GM12892 (cell line): ENCODE data around the gene SLC4A5.
"Not testable (repeated sequence)": the region's sequence is repeated elsewhere in the genome, so short reads cannot be mapped to it uniquely, and the experiment has no call there.

Experiments used
- DNase-seq: peaks from one replicate; pipeline ENCODE4 v3.0.0; 2011; ENCODE audit not compliant: insufficient read length
- FAIRE-seq: peaks from 2 replicates; lab custom pipeline; 2011; peaks lifted over from hg19 to GRCh38; lab: Jason Lieb, UNC
- POLR2A ChIP-seq: IDR thresholded peaks from 2 replicates; pipeline ENCODE4 v1.6.1; 2011; ENCODE audit warnings: low read depth, low read length, control low read depth
- POLR2AphosphoS5 ChIP-seq: IDR thresholded peaks from 2 replicates; pipeline ENCODE4 v1.6.1; 2011; ENCODE audit warnings: low read depth, low read length, control low read depth
- TAF1 ChIP-seq: IDR thresholded peaks from 2 replicates; pipeline ENCODE4 v1.6.1; 2011; ENCODE audit warnings: low read depth, mild to moderate bottlenecking, control low read depth, low read length, borderline replicate concordance

SLC4A5 gene

DNA sequence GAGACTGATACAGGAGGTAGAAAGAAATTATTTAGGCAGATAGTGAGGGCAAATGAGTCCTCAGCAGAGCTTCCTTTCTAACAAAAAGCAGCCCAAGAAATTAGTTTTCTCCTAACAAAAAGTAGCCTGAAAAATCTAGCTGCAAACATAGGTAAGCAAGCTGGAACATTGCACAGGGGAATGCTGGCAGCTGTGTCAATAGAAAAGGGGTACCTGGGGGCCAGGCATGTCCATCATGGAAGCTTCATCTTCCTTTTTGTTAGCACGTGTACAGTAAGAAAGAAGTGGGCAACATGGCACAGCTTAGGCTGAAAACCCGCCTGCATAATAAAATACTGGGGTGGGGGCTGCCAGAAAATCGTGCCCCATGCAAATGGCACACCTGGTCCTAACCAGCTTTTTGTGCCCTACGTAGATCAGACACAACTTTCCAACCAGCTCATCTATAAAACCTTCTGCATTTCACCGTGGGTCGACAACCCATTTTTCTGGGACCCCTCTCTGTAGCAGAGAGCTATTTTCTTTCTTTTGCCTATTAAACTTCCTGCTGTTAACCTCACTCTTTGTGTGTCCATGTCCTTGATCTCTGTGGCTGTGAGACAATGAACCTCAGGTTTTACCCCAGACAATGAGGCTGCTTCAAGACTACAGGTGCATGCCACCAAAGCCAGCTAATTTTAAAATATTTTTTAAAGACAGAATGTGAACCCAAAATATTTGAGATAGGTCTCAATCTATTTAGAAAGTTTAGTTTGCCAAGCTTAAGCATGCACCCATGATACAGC is 151.4 kb downstream of the SLC4A5 start:
- TF ChIP-seq TAF1 (no peak), POLR2A (no peak), POLR2AphosphoS5 (no peak)
- FAIRE-seq = no peak
- no peak for DNase-seq

DNA sequence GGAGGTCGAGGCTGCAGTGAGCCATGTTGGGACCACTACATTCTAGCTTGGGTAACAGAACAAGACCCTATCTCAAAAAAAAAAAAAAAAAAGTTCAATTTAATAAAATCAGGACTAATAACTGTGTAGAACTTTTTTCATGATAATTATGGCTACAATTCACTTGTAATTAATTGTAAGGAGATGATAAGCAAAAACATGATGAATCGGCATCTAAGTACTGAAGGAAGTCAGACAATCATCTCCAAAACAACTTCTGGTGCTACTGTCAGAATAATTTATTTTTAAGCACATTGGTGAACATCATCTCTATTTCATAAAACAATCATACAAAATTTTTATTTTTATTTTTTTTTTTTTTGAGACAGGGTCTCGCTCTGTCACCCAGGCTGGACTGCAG is 154.5 kb downstream of the SLC4A5 start:
- TF ChIP-seq TAF1 (no peak), POLR2A (no peak), POLR2AphosphoS5 (no peak)
- DNase-seq (no peak), FAIRE-seq (no peak)

DNA sequence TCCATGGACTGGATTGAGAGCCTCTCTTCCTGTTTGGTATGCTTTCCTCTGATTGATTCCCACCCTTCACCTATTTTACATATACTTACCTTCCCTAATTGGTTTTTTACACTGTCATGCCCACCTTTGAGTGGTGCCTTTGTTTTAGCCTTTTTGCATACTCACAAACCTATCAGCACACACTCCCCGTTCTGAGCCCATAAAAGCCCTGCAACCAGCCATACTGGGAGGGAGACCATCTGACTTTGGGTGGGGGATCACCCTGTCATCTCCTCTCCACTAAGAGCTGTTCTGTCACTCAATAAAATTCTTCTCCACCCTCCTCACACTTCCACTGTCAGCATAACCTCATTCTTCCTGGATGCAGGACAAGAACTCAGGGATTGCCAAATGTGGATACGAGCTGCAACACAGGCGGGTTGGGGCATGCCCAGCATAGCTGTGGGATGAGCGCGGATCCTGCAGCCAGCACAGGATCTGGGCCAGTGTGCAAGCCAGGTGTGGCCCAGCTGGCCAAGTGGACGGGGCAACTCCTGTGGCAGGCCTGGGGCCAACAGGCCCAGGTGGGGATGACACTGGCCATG is 155.1 kb downstream of the SLC4A5 start:
- FAIRE-seq = no peak

DNA sequence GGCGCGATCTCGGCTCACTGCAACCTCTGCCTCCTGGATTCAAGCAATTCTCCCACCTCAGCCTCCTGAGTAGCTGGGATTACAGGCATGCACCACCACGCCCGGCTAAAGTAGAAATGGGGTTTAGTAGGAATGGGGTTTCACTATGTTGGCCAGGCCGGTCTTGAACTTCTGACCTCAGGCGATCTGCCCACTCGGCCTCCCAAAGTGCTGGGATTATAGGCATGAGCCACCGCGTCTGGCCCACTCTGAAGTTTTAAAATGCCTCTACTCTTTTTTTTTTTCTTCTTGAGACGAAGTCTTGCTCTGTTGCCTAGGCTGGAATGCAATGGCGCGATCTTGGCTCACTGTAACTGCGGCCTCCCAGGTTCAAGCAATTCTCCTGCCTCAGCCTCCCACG is 156.5 kb downstream of the SLC4A5 start:
- FAIRE-seq, DNase-seq: not testable (repeated sequence)

More for the DNA sequence above, 155.1 kb downstream of the SLC4A5 start:
- TF ChIP-seq POLR2A (no peak), TAF1 (no peak), POLR2AphosphoS5 (no peak)
- DNase-seq = no peak

DNA sequence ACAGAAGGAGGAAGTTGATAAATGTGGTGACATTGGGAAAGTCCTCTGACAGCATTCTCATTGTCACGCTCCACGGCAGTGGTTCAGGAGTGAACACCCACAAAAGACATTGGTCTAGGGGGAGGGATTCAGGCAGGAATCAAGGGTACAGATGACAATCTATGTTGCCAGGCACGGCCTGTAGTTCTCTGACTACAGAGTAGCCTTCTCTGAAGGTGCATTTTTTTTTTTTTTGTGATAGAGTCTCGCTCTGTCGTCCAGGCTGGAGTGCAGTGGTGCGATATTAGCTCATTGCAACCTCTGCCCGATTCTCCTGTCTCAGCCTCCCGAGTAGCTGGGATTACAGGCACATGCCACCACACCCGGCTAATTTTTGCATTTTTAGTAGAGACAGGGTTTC is 157.2 kb downstream of the SLC4A5 start:
- DNase-seq (peak; percentile 32), FAIRE-seq (peak; percentile 93)
- TF ChIP-seq TAF1 = no peak
- TF ChIP-seq POLR2AphosphoS5 = peak; percentile 40; the same call in 1 of the 2 replicates

DNA sequence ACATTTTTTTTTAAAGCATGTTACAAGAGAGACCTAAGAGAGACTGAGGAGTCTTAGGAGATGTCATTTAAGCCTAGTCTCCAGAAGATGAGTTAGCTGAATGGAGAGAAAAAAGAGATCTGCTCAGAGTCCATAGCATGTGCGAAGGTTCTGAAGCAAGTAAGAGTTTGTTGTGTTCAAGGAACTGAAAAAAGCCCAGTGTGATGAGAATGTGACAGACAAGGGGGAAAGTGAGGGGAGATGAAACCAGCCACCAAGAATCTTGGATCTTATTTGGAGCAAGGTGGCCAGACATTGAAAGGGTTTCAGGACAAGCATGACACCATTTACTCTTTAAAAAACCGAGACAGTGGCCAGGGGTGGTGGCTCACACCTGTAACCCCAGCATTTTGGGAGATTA is 159.3 kb downstream of the SLC4A5 start:
- TF ChIP-seq POLR2AphosphoS5 = no peak
- no peak for TF ChIP-seq POLR2A
- TF ChIP-seq TAF1 = no peak
- DNase-seq = no peak
- FAIRE-seq = no peak

DNA sequence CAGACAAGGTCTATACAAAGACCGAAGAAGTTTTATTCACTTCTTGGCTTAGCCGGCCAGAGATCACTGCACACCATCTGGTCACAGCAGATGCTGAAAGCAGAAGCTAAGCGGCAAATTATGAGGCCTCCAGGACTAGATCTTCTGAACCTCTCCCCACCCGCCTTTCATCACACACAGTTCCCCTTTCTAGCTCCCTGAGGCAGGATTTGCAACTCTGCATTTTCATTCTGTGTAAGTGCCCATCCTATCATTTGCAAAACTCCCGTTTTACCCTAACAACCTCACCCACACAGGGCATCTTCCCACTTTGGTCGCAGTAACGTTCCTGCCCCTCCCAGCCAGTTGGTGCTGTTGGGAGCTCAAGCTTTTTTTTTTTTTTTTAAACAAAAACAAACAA is 161.5 kb downstream of the SLC4A5 start:
- peak; percentile 22 for DNase-seq
- TF ChIP-seq POLR2A (peak; percentile 50; the same call in 1 of the 2 replicates), POLR2AphosphoS5 (peak; percentile 46; the same call in 1 of the 2 replicates), TAF1 (no peak)
- FAIRE-seq = peak; percentile 88

DNA sequence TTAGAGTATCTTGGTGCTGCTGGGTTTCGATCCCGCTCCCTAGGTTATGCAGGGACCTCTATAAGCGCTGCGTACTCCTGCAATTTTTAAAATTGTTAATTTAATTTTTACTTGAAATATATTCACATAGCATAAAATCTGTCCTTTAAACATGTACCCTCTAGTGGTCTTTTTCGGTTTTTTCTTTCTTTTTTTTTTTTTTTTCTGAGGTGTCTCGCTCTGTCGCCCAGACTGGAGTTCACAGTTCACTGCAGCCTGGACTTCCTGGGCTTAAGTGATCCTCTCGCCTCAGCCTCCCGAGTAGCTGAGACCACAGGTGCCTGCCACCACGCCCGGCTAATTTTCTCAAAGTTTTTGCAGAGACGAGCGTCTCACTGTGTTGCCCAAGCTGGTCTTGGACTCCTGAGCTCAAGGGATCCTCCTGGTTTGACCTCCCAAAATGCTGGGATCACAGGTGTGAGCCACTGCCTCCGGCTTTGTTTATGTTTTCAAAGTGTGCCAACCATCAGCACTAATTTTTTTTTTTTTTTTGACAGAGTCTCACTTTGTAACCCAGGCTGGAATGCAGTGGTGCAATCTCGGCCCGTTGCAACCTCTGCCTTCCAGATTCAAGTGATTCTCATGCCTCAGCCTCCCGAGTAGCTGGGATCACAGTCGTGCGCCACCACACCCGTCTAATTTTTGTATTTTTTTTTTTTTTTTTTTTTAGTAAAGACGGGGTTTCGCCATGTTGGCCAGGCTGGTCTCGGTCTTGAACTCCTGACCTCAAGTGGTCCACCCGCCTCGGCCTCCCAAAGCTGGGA is 164.0 kb downstream of the SLC4A5 start:
- FAIRE-seq (no peak), DNase-seq (no peak)
- TF ChIP-seq POLR2A = no peak

DNA sequence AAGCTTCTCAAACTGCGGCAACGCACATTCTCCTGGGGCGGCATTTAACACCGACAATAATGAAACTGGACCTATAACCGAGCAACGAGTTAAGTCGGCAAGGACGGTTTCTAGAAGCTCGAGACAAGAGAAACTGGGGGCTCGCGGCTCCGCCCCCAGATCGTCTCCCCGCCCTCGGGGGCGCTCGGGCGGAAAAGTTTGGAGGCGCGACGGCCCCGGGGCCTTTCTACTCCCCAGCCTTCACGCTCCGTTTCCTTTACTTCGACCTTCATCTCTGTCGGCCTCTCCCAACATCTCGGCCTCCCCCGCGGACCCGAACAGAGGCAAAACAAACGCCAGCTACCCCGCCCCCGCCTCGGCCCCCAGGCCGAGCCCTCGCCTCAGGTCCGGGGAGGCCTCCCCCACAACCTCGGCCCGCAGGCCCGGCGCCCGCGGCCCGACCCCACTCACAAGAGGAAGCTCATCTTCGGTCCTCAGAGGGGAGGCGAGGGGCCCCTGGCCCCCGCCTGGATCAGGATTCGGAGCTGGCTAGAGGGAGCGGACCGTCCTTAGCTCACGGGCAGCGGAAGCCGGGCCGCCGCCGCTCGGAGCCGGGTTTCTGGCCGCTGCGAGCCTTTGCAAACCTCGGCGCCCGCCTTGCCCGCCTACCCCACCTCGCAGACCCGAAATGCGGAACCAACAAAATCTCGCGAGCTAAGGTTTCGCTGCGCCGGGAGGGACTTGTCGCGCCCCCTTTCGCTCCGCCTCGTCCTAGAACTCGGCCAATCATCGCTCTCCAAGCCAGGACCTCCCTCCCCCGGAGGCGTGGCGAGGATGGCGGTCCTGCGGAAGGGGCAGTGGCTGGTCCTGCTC is 164.8 kb downstream of the SLC4A5 start, which contains the start of gene MOB1A:
Gene MOB1A, minus strand, starts transcription at position 669 of the 852 bp plus-strand sequence. Its CDS starts 205 bp downstream, at position 464.
- DNase-seq = peak; percentile 71
- peak; percentile 98 for FAIRE-seq
- peak; percentile 93 for TF ChIP-seq POLR2A
- TF ChIP-seq POLR2AphosphoS5 = peak; percentile 92
- TF ChIP-seq TAF1 = peak; percentile 85

DNA sequence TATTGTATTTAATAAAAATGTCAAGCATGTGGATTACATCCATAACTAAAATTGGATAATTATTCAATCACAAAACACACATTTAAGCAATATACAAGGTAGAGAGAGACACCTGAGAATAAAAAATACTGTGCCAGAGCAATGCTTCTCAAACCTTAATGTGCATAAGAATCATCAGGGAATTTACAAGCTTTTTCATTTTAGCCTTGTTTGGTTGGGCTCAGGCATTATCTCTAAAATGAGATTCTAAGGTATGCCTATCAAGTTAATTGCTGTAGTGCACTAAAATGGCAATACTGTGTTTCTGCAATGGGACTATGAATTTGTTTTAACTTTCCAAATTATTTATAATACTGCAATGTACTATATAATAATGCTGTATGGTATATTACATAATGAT is 165.5 kb downstream of the SLC4A5 start:
- TF ChIP-seq TAF1 (no peak), POLR2AphosphoS5 (no peak), POLR2A (no peak)
- no peak for FAIRE-seq
- DNase-seq = no peak

DNA sequence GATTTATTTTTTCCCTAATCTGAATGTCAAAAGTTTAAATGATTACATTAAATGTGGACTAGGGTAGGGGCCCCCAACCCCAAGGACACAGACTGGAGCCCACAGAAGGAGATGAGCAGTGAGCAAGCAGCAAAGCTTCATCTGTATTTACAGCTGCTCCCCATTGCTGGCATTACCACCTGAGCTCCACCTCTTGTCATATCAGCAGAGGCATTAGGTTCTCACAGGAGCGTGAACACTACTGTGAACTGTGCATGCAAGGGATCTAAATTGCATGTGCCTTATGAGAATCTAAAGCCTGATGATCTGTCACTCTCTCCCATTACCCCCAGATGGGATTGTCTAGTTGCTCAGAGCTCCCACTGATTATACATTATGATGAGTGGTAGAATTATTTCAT is 168.3 kb downstream of the SLC4A5 start:
- TF ChIP-seq TAF1 = no peak
- TF ChIP-seq POLR2AphosphoS5 = no peak
- no peak for TF ChIP-seq POLR2A
- FAIRE-seq = no peak
- no peak for DNase-seq
